Memory B cell (primary cell): ENCODE results near the gene MAGI1.
A peak's percentile ranks its signal among the peaks of the same experiment; 100 is the strongest.

Experiments used
- ATAC-seq: fragments of 150-1000 bp; cut with Tn5 transposase; 2 replicates; pipeline ENCODE4 v1.10.0; 2021; ENCODE audit warnings: low read depth, mild to moderate bottlenecking, moderate library complexity
- DNase-seq, 2 donors: peaks; one replicate each; pipeline ENCODE4 v3.0.0; 2022; ENCODE audit warnings: low spot score in 2 of 2
- H3K27ac Mint-ChIP-seq: one replicate; pipeline ENCODE4 v1.8.0; 2022; ENCODE audit warnings: mild to moderate bottlenecking, moderate library complexity, mixed read lengths
- H3K27me3 Mint-ChIP-seq: one replicate; pipeline ENCODE4 v1.8.0; 2022; ENCODE audit warnings: mixed read lengths
- H3K36me3 Mint-ChIP-seq: one replicate; pipeline ENCODE4 v1.8.0; 2022; ENCODE audit warnings: mild to moderate bottlenecking, mixed read lengths
- H3K4me1 Mint-ChIP-seq: one replicate; pipeline ENCODE4 v1.8.0; 2022; ENCODE audit warnings: mixed read lengths
- H3K4me3 Mint-ChIP-seq: one replicate; pipeline ENCODE4 v1.8.0; 2022; ENCODE audit warnings: mild to moderate bottlenecking, moderate library complexity, mixed read lengths
- H3K9me3 Mint-ChIP-seq: one replicate; pipeline ENCODE4 v1.8.0; 2022; ENCODE audit warnings: mixed read lengths

Gene MAGI1

GRCh38 chr3:65857327-65857726, 181.4 kb downstream of the MAGI1 start:
- Mint-ChIP-seq H3K4me3 (no peak overlapping the region), H3K36me3 (no peaks in the 10 kb centered on the region), H3K4me1 (no peaks in the 10 kb centered on the region), H3K27me3 (no peaks in the 10 kb centered on the region), H3K9me3 (peaks cover 3% of the 10 kb centered on the region), H3K27ac (no peak overlapping the region)
- DNase-seq (no peak), ATAC-seq (no peak)

- ATAC-seq (no peak), DNase-seq (no peak)
- Mint-ChIP-seq H3K9me3 (peaks cover 2% of the 10 kb centered on the region), H3K4me1 (no peaks in the 10 kb centered on the region), H3K27me3 (no peaks in the 10 kb centered on the region), H3K36me3 (no peaks in the 10 kb centered on the region), H3K4me3 (no peak overlapping the region), H3K27ac (no peak overlapping the region)
Observed at GRCh38 chr3:65856907-65857306, 181.8 kb downstream of the MAGI1 start.

DNA sequence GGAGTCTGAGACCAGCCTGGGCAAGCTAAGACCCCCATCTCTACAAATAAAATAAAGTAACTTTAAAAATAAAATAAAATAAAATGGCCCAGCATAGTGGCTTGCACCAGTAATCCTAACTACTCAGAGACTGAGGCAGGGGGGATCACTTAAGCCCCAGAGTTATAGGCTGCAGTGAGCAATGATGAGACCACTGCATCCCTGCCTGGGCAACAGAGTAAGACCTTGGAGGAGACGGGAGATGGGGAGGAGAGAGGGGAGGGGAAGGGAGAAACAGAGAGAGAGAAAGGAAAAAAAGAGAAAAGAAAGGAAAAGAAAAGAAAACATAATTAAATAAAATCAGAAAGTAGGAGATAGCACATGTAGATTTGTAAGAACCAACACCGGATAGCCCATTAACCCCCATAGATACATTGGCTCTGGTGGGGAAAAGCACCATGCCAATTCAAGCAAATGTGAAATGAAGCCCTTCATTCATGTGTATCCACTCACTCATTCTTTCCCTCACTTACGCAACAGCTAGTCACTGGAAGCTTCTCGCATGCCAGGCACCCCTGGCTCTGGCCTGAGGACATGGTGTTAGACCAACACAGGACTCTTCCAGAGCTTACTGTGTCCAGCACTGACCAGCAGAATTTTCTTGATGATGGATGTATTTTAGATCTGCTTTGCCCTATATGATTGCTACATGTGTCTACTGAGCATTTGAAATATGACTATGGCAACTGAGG, 183.2 kb downstream of the MAGI1 start:
- Mint-ChIP-seq H3K27me3 (no peaks in the 10 kb centered on the region), H3K36me3 (no peaks in the 10 kb centered on the region), H3K4me1 (no peaks in the 10 kb centered on the region), H3K4me3 (no peak overlapping the region), H3K9me3 (peaks cover 2% of the 10 kb centered on the region), H3K27ac (no peak overlapping the region)
- no peak for ATAC-seq
- DNase-seq: no peak

DNA sequence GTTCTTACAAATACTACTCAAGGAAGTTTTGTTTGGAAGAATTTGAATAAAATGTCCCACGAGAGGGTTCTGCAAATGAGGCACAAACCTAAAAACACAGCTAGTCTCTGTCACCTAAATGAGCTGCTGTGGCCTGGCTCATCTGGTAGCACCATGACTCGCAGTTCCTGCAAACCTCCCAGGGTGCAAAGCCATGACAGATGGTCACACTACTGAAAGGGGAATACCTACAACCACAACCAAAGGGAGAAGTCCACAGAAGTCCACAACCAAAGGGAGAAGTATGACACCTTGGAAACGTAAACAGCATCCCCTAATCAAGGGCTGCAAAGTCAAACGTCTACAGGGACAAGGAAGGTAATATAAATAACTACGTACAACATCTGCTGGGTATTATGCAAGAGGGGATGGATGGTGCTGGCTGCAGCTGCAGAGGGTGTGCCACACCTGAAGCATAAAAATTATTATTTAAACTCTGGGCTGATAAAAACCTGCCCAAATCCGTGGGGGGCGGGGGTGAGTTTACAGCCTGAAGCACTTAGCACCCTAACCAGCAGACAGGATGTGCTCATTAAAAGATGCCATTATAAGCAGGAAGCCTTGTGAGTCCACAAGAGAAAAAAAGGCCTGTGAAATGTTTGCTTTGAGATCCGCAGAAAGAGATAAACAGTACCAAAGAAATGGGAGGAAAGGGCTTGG, 184.0 kb downstream of the MAGI1 start:
- ATAC-seq (no peak), DNase-seq (no peak)

DNA sequence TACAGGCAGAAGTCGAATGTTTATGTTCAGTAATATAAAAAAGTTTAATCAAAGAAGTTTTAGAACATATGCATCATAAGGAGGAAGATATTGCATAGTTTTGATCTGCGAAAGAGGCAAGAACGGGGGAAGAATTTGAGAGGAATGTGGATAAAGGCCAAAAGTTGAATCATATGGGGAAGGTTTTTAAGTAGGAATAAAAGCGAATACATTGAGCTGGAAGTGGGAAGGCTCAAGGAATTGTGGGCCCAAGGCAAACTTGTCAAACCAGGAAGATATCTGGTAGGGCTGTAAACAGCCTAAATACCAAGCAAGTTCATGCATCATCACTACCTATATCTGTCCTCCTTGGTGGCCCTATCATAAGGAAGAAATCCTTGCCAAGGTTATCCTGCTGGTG, 186.9 kb downstream of the MAGI1 start:
- DNase-seq (no peak), ATAC-seq (no peak)
- Mint-ChIP-seq H3K36me3 (no peaks in the 10 kb centered on the region), H3K27me3 (no peaks in the 10 kb centered on the region), H3K9me3 (no peaks in the 10 kb centered on the region), H3K4me1 (no peaks in the 10 kb centered on the region), H3K4me3 (no peak overlapping the region), H3K27ac (no peak overlapping the region)

More for the DNA sequence above, 184.0 kb downstream of the MAGI1 start:
- Mint-ChIP-seq H3K27ac (no peak overlapping the region), H3K4me3 (no peak overlapping the region), H3K4me1 (no peaks in the 10 kb centered on the region), H3K36me3 (no peaks in the 10 kb centered on the region), H3K27me3 (no peaks in the 10 kb centered on the region), H3K9me3 (no peaks in the 10 kb centered on the region)

DNA sequence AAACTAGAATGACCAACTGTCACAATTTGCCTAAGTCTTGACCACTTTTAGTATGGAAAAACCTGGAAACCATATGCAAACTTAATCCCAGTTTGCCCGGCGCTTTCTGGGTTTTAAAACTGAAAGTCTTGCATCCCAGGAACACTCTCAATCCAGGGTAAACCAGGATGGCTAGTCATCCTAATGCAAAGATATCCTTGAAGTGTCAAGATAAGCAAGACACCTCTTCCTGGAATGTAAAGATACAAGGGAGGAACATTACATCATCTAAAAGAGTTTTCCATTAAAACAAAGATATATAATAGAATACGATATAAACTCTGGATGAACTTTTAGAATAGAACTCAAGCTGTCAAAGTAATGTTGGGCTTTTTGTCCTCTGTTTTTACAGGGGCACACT, 188.5 kb downstream of the MAGI1 start:
- H3K27me3 Mint-ChIP-seq: no peaks in the 10 kb centered on the region
- no peak for DNase-seq
- H3K4me1 Mint-ChIP-seq: no peaks in the 10 kb centered on the region
- no peaks in the 10 kb centered on the region for H3K9me3 Mint-ChIP-seq
- no peak overlapping the region for H3K27ac Mint-ChIP-seq
- H3K4me3 Mint-ChIP-seq: no peak overlapping the region
- H3K36me3 Mint-ChIP-seq: no peaks in the 10 kb centered on the region
- no peak for ATAC-seq

- Mint-ChIP-seq H3K36me3 (no peaks in the 10 kb centered on the region), H3K27me3 (no peaks in the 10 kb centered on the region), H3K4me1 (no peaks in the 10 kb centered on the region), H3K9me3 (no peaks in the 10 kb centered on the region), H3K4me3 (no peak overlapping the region), H3K27ac (no peak overlapping the region)
- DNase-seq (no peak), ATAC-seq (no peak)
Observed at GRCh38 chr3:65848024-65848423, 190.7 kb downstream of the MAGI1 start.

DNA sequence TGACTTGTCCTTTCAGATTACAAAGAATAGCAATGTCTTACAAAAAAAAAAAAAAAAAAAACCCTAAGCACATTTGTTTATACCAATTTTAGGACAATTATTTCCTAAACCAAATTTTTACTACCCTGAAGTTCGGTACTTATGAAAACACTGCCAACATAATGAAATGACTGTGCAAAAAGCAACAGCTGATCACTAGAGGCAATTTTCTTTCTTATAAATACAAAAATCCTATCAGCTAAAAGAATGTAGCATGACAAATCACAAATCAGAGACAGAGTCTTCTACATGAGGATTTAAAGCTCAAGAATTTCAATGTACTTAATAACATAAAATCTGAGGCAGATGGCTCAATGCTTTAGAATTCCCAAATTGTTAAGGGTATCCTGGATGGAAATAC, 191.8 kb downstream of the MAGI1 start:
- Mint-ChIP-seq H3K4me3 (no peak overlapping the region), H3K4me1 (no peaks in the 10 kb centered on the region), H3K36me3 (no peaks in the 10 kb centered on the region), H3K27me3 (no peaks in the 10 kb centered on the region), H3K9me3 (no peaks in the 10 kb centered on the region), H3K27ac (no peak overlapping the region)
- DNase-seq: no peak
- ATAC-seq: no peak

DNA sequence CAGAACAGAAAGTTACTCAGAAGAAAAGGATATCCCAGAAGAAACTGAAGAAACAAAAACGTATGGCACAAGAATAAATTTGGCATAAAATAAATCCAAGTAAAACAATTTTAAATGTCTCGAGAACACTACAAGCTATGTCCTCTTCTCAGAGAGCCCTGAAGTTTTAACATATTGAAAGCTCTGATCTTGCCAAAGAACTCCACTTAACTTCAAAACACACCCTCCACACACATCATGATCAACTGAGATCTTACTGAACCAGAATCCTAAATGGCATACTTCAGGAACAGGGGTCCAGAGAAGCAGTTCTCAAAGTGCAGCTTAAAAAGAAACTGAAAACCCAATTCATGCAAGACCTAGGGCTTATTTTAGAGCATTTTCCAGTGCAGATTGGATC, 194.3 kb downstream of the MAGI1 start:
- Mint-ChIP-seq H3K9me3 (peaks cover 3% of the 10 kb centered on the region), H3K4me3 (no peak overlapping the region), H3K36me3 (no peaks in the 10 kb centered on the region), H3K27me3 (no peaks in the 10 kb centered on the region), H3K4me1 (no peaks in the 10 kb centered on the region), H3K27ac (no peak overlapping the region)
- DNase-seq: no peak
- no peak for ATAC-seq

GRCh38 chr3:65843732-65844131, 195.0 kb downstream of the MAGI1 start:
- ATAC-seq: no peak
- no peak for DNase-seq
- no peak overlapping the region for H3K27ac Mint-ChIP-seq
- H3K27me3 Mint-ChIP-seq: no peaks in the 10 kb centered on the region
- H3K36me3 Mint-ChIP-seq: no peaks in the 10 kb centered on the region
- no peaks in the 10 kb centered on the region for H3K4me1 Mint-ChIP-seq
- H3K9me3 Mint-ChIP-seq: peaks cover 3% of the 10 kb centered on the region
- H3K4me3 Mint-ChIP-seq: no peak overlapping the region

DNA sequence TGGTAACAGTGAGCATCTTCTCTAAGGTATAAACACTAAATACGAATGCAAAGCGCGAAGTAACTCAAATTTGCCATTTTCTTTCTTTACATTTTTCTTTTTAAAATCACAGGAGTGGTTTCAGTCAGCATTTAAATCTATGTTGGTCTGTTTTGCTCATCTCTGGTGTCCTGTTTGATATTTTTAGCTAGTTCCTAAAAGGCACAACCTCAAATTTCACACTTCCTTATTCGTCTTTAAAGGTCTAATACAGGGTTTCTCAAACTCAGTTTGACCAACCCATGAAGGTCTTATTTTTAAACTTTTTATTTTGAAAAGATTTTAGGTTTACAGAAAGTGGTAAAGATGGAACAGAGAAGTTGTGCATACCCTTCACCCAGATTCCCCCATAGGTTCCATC, 201.1 kb downstream of the MAGI1 start:
- Mint-ChIP-seq H3K36me3 (no peaks in the 10 kb centered on the region), H3K9me3 (peaks cover 5% of the 10 kb centered on the region), H3K27me3 (no peaks in the 10 kb centered on the region), H3K4me1 (no peaks in the 10 kb centered on the region), H3K27ac (no peak overlapping the region), H3K4me3 (peak overlapping the region; percentile 19)
- no peak for DNase-seq
- ATAC-seq: no peak

GRCh38 chr3:65836047-65836446, 202.7 kb downstream of the MAGI1 start:
- Mint-ChIP-seq H3K4me3 (no peak overlapping the region), H3K9me3 (peaks cover 2% of the 10 kb centered on the region), H3K4me1 (no peaks in the 10 kb centered on the region), H3K36me3 (no peaks in the 10 kb centered on the region), H3K27ac (no peak overlapping the region), H3K27me3 (no peaks in the 10 kb centered on the region)
- ATAC-seq (no peak), DNase-seq (no peak)

- DNase-seq (no peak), ATAC-seq (no peak)
- Mint-ChIP-seq H3K4me1 (no peaks in the 10 kb centered on the region), H3K4me3 (no peak overlapping the region), H3K9me3 (peaks cover 2% of the 10 kb centered on the region), H3K36me3 (no peaks in the 10 kb centered on the region), H3K27ac (no peak overlapping the region), H3K27me3 (no peaks in the 10 kb centered on the region)
Observed at GRCh38 chr3:65833761-65834505, 204.8 kb downstream of the MAGI1 start.

- Mint-ChIP-seq H3K4me3 (no peak overlapping the region), H3K36me3 (no peaks in the 10 kb centered on the region), H3K27me3 (no peaks in the 10 kb centered on the region), H3K4me1 (no peaks in the 10 kb centered on the region), H3K9me3 (peaks cover 1% of the 10 kb centered on the region), H3K27ac (no peak overlapping the region)
- ATAC-seq: no peak
- no peak for DNase-seq
Observed at GRCh38 chr3:65831733-65832425, 206.8 kb downstream of the MAGI1 start.
